IPS-20b (cell line): Measurements from ENCODE around the gene ACTR1A.
A peak's percentile ranks its signal among the peaks of the same experiment; 100 is the strongest.

Experiments
- H3K27ac ChIP-seq: one replicate; pipeline ENCODE4 v1.5.1; 2013; ENCODE audit warnings: low read length
- H3K27me3 ChIP-seq: 2 replicates; pipeline ENCODE4 v1.6.1; 2013; ENCODE audit warnings: mild to moderate bottlenecking, low read length, inconsistent platforms; ENCODE audit not compliant: insufficient read depth
- H3K36me3 ChIP-seq: 2 replicates; pipeline ENCODE4 v1.6.1; 2013; ENCODE audit warnings: low read depth, mild to moderate bottlenecking, inconsistent platforms, low read length, moderate library complexity; ENCODE audit not compliant: insufficient read depth
- H3K4me1 ChIP-seq: 2 replicates; pipeline ENCODE4 v1.6.1; 2013; ENCODE audit warnings: mild to moderate bottlenecking, control low read depth, inconsistent platforms, low read length, moderate library complexity; ENCODE audit not compliant: insufficient read depth
- H3K4me3 ChIP-seq: 2 replicates; pipeline ENCODE4 v1.5.1; 2013; ENCODE audit warnings: mild to moderate bottlenecking, low read length, inconsistent platforms
- H3K9ac ChIP-seq: 2 replicates; pipeline ENCODE4 v1.6.1; 2013; ENCODE audit warnings: low read depth, mild to moderate bottlenecking, inconsistent platforms, low read length, moderate library complexity
- H3K9me3 ChIP-seq: 2 replicates; pipeline ENCODE4 v1.6.1; 2013; ENCODE audit warnings: mild to moderate bottlenecking, low read depth, low read length, inconsistent platforms; ENCODE audit not compliant: insufficient read depth

The ACTR1A gene

GRCh38 chr10:102449321-102450123, 53.0 kb downstream of the ACTR1A start:
- peak overlapping the region; percentile 89 for H3K4me3 ChIP-seq
- H3K36me3 ChIP-seq, result peaks cover 13% of the 10 kb centered on the region
- H3K27me3 ChIP-seq, result no peaks in the 10 kb centered on the region
- H3K4me1 ChIP-seq, result peaks cover 23% of the 10 kb centered on the region
- no peaks in the 10 kb centered on the region for H3K9me3 ChIP-seq
- peak overlapping the region; percentile 93 for H3K9ac ChIP-seq
- H3K27ac ChIP-seq, result peak overlapping the region; percentile 16

- H3K27me3 ChIP-seq, result peaks cover 4% of the 10 kb centered on the region
- no peak overlapping the region for H3K4me3 ChIP-seq
- H3K9ac ChIP-seq, result no peak overlapping the region
- no peaks in the 10 kb centered on the region for H3K9me3 ChIP-seq
- H3K4me1 ChIP-seq, result peaks cover 3% of the 10 kb centered on the region; the same call in 1 of the 2 replicates
- H3K27ac ChIP-seq, result no peak overlapping the region
- H3K36me3 ChIP-seq, result no peaks in the 10 kb centered on the region
These were observed 57.7 kb downstream of the ACTR1A start for GRCh38 chr10:102444851-102445250.

DNA sequence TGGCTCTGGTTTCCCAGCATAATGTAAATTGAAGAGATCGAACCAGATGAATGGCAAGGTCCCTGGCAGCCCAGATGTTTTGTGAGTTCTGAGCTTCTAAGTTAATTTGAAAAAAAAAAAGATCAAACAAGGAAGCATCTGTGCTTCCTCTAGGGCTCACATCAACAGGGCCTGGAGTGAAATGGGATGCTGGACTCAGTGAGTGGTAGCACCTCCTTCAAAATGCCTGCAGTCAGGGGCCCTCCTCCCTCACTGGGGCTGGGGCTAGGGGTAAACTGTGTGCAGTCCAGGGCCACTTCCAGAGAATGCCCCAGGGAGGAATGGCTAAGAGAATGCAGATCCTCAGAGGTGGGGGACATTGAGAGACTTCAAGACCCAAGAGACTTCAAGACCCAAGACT, 64.1 kb downstream of the ACTR1A start:
- Histone ChIP-seq H3K9me3 (no peaks in the 10 kb centered on the region), H3K36me3 (no peaks in the 10 kb centered on the region), H3K9ac (no peak overlapping the region), H3K4me1 (peaks cover 7% of the 10 kb centered on the region), H3K4me3 (no peak overlapping the region), H3K27me3 (peaks cover 44% of the 10 kb centered on the region), H3K27ac (no peak overlapping the region)

DNA sequence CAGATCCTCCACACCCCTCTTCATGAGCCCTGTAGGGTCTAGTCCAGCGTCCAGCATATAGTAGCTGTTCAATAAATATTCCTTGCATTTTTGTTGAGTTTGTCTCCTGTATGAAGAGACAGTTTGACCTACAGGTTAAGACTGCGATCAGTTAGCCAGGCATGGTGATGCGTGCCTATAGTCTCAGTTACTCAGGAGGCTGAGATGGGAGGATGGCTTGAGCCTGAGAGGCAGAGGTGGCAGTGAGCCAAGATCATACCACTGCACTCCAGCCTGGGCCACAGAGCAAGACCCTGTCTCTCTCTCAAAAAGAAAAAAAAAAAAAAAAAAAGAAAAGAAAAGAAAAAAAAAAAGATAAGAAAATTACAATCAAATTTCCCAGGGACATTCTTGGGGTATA, 65.0 kb downstream of the ACTR1A start:
- H3K9me3 ChIP-seq, result no peaks in the 10 kb centered on the region
- H3K36me3 ChIP-seq, result no peaks in the 10 kb centered on the region
- H3K4me1 ChIP-seq, result peaks cover 7% of the 10 kb centered on the region
- no peak overlapping the region for H3K27ac ChIP-seq
- peaks cover 50% of the 10 kb centered on the region for H3K27me3 ChIP-seq
- no peak overlapping the region for H3K9ac ChIP-seq
- H3K4me3 ChIP-seq, result no peak overlapping the region

- no peak overlapping the region for H3K9ac ChIP-seq
- H3K4me3 ChIP-seq, result no peak overlapping the region
- no peak overlapping the region for H3K27ac ChIP-seq
- no peaks in the 10 kb centered on the region for H3K9me3 ChIP-seq
- no peaks in the 10 kb centered on the region for H3K36me3 ChIP-seq
- peaks cover 48% of the 10 kb centered on the region for H3K27me3 ChIP-seq
- H3K4me1 ChIP-seq, result peaks cover 11% of the 10 kb centered on the region
These were observed 66.2 kb downstream of the ACTR1A start for GRCh38 chr10:102436312-102436711.

- H3K27me3 ChIP-seq, result peaks cover 48% of the 10 kb centered on the region
- H3K36me3 ChIP-seq, result no peaks in the 10 kb centered on the region
- no peak overlapping the region for H3K27ac ChIP-seq
- no peaks in the 10 kb centered on the region for H3K9me3 ChIP-seq
- peak overlapping the region; percentile 63 for H3K4me3 ChIP-seq
- H3K9ac ChIP-seq, result no peak overlapping the region
- peaks cover 11% of the 10 kb centered on the region for H3K4me1 ChIP-seq
These were observed 66.8 kb downstream of the ACTR1A start for GRCh38 chr10:102435529-102436233.

DNA sequence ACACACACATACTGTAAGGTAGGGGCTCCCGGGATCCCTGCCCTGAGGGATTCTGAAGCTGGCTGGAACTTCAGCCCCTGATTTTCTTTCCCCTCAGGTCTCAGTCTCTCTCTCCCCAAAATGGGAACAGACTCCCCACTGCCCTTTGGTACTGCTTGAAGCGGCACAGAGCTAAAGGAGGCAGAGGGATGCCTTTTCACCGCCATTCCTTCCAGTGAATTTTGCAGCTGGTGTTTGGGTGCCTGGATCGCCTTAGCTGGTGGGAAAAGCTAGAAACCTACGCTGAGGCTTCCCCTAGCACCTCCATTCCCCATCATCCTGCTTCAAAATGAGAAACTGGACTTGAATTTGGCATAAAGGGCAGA, 67.4 kb downstream of the ACTR1A start:
- Histone ChIP-seq H3K36me3 (no peaks in the 10 kb centered on the region), H3K4me1 (peaks cover 11% of the 10 kb centered on the region), H3K27ac (no peak overlapping the region), H3K9ac (no peak overlapping the region), H3K27me3 (peaks cover 48% of the 10 kb centered on the region), H3K4me3 (peak overlapping the region; percentile 63), H3K9me3 (no peaks in the 10 kb centered on the region)

- peaks cover 48% of the 10 kb centered on the region for H3K27me3 ChIP-seq
- H3K4me1 ChIP-seq, result peaks cover 11% of the 10 kb centered on the region
- no peak overlapping the region for H3K9ac ChIP-seq
- peak overlapping the region; percentile 63; the same call in 1 of the 2 replicates for H3K4me3 ChIP-seq
- no peaks in the 10 kb centered on the region for H3K9me3 ChIP-seq
- H3K36me3 ChIP-seq, result no peaks in the 10 kb centered on the region
- no peak overlapping the region for H3K27ac ChIP-seq
These were observed 67.9 kb downstream of the ACTR1A start for GRCh38 chr10:102434394-102435132.

DNA sequence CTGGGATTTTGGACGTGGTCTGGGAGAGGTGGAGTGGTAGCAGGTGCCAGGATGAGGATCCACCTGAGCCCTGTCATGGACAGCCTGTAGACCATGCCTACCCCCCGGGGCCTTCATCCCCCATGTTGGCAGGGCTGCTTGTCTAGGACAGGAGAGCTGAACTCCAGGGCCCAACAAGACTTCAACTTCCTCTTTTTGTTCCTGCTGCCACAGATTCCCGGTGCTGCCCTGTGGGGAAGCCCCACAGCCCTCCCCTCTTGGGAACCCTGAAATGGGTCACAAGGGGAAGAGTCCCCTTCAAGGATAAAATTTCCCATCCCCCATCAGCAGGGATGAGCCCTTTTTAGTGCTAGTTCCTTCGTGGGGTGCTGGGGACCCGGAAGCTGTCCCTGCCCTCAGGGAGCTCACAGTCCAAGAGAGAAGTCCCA, 68.9 kb downstream of the ACTR1A start:
- Histone ChIP-seq H3K36me3 (no peaks in the 10 kb centered on the region), H3K9ac (no peak overlapping the region), H3K4me3 (no peak overlapping the region), H3K4me1 (peaks cover 11% of the 10 kb centered on the region), H3K27ac (no peak overlapping the region), H3K9me3 (no peaks in the 10 kb centered on the region), H3K27me3 (peaks cover 48% of the 10 kb centered on the region)

DNA sequence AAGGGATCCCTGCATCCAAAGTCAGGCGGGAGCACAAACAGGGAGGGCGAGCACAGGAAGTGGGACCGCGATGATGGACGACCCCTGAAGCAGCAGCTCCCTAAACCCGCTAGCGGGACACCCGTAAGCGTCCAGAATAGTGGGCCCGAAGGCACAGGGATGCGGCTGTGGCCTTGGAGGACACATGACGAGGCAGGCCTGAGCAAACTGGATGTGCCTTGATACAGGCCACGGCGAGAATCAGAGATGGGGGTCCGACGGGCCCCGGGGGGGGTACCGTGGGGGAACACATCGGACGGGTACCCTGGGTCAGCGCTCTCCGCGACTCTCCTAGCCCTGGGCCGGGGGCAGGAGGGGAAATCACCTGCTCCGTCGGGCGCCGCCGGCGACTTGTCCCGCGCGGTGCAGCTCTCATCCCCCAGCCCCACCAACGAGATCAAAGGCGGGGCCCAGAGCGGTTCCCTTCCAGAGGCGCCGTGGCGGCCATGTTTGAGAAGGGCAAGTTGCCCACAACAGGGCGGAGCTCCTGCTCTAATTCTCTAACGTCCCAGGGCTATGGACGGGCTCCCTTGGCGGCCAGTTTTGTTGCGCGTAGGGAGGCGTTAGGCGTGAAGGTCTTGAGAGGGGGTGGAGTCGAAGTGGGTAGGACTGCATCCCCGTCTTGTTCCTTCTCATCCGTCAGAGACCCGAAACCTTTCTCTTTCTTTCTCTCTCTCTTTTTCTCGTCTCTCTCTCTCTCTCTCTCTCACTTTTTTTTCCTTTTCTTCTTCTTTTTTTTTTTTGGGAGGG, 70.2 kb downstream of the ACTR1A start, which contains the start of gene CUEDC2:
TSS of gene CUEDC2 (minus strand) at position 413 of the 789 bp plus-strand sequence. CDS start 7,386 bp downstream, outside the sequence.
- no peaks in the 10 kb centered on the region for H3K36me3 ChIP-seq
- H3K9me3 ChIP-seq, result no peaks in the 10 kb centered on the region
- peak within 1 kb of the TSS; percentile 98 for H3K4me3 ChIP-seq
- H3K4me1 ChIP-seq, result peaks cover 11% of the 10 kb centered on the region
- H3K27me3 ChIP-seq, result peaks cover 45% of the 10 kb centered on the region
- peak within 1 kb of the TSS; percentile 76 for H3K27ac ChIP-seq
- peak within 1 kb of the TSS; percentile 97 for H3K9ac ChIP-seq
